Activated CD4-positive, alpha-beta T cell treated with anti-CD3 and anti-CD28 coated beads, Interleukin-2, amount 50 U/mL, for 4 hours (primary cell): ENCODE results near the gene MS4A15.
"Not testable (repeated sequence)": the region's sequence is repeated elsewhere in the genome, so short reads cannot be mapped to it uniquely, and the experiment has no call there.

Experiments
- DNase-seq, 2 experiments: peaks; one replicate each; pipeline ENCODE4 v3.0.0-alpha.2; 2020

The MS4A15 gene, protein sequence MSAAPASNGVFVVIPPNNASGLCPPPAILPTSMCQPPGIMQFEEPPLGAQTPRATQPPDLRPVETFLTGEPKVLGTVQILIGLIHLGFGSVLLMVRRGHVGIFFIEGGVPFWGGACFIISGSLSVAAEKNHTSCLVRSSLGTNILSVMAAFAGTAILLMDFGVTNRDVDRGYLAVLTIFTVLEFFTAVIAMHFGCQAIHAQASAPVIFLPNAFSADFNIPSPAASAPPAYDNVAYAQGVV

DNA sequence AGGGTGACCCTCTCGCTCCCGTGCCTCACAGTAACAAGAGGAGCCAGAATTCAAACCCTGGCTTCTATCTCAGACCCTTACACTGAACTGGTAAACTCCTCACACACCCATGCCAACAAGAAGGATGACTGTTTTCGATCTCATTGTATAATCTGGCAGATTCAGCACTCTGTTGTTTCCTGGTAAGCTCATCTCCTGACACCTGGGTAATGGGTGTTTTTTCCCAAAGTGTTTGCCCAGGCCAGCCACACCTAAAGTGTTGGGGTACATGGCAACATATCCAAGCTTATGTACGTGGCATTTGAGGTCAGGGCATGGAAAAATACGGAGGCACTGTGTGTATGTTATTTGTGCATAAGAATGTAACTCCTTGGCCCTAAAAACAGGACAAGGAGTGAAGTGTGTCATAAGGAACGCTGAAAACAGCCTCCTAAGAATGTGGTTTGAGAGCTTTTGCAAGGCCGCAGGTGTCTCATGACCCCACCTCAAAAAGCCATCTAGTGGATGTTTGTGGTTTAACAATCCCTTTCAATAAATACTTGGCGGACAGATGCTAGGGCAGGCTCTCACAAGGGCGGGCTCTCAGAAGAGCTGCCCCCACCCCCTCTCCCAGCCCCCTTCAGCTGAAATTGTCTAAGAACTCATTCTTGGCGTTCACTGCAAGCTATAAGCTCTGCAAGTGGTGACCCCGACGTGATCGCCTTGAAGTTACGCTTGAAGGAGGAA, at the start of gene MS4A15:
Gene MS4A15 (plus strand): TSS at position 561 of the 726 bp plus-strand sequence. CDS start 6,867 bp downstream, outside the sequence.
- DNase-seq, result no peak

DNA sequence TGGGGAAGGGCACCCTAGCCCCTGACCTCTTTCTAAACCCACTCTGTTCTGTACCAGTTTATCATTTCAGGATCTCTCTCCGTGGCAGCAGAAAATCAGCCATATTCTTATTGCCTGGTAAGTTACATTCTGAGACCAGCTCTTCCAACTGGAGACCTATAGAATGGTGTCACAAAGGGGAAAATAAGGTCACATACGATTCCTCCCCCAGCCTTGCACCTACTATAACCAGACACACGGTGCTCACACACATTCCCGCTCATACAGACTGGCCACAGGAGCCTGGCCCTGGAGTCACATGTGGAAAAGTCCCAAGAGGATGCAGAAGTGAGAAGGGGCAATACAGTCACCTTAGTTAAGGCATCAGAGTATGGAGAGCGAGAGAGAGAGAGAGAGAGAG, 49.7 kb upstream of the MS4A15 start:
- no peak for DNase-seq

DNA sequence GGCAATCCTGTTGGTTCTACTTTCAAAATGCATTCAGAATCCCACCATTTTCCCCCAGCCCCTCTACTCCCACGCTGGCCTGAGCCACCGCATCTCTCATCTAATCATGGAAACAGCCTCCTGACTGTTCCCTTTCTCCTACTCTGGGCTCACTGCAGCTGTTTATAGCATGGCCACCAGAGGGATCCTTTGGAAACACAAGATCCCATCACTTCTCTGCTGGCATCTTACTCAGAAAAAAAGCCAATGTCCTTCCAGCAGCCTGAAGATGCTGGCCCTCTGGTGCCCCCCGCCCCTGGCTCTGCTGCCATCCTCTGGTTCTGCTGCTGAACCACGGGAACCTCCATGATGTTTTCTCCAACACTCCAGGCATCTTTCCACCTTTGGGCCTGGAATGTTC, 46.2 kb upstream of the MS4A15 start:
- no peak for DNase-seq

DNA sequence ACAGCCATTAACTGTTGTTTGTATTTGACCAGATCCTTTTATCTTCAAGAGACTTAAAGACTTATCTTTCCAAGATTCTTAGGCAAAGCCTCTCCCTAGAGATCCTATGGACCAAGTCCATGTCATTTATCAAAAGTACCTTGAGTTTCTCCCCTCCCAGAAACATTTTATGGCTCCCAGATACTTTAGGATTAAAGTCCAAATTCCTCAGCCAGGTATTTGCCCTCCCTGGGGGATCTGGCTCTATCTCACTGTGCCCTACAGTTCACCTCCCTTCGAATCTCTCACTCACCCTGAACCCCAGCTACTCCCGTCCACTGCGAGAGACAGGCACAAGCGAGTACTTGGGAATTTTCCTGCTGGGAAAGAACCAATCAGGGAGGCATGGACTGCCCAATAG, 45.4 kb upstream of the MS4A15 start:
- DNase-seq, result no peak

DNA sequence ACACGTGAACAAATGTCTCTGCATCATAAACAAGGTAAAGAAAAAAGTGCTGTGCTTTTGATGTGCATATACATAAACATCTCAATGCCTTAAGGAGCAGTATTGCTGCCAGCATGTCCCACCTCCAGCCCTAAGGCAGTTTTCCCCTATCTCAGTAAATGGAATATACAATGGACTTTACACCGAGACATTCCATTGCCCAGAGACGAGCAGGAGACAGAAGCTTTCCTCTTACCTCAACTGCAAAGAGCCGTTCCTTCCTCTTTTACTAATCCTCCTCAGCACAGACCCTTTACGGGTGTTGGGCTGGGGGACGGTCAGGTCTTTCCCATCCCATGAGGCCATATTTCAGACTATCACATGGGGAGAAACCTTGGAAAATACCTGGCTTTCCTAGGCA, 43.2 kb upstream of the MS4A15 start:
- DNase-seq, result not testable (repeated sequence)

DNA sequence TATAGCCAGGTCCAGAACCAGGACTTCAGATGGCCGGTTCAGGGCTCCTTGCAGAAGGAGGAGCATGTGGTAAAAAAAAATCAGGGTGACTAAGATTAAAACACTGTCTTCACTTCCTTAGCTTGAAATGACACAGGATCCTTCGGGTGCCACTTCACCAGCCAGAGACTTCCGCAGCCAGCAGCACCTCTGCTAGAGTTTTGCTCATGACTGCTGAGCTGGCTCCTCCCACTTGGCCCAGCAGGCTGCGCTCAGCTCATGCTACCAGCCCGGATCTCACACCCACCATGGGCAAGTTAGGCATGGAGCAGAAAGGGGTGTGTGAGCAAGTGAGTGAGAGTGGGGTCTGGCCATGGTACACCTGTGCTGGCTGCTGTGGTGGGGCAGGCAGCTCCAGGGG, 38.7 kb upstream of the MS4A15 start:
- no peak for DNase-seq

DNA sequence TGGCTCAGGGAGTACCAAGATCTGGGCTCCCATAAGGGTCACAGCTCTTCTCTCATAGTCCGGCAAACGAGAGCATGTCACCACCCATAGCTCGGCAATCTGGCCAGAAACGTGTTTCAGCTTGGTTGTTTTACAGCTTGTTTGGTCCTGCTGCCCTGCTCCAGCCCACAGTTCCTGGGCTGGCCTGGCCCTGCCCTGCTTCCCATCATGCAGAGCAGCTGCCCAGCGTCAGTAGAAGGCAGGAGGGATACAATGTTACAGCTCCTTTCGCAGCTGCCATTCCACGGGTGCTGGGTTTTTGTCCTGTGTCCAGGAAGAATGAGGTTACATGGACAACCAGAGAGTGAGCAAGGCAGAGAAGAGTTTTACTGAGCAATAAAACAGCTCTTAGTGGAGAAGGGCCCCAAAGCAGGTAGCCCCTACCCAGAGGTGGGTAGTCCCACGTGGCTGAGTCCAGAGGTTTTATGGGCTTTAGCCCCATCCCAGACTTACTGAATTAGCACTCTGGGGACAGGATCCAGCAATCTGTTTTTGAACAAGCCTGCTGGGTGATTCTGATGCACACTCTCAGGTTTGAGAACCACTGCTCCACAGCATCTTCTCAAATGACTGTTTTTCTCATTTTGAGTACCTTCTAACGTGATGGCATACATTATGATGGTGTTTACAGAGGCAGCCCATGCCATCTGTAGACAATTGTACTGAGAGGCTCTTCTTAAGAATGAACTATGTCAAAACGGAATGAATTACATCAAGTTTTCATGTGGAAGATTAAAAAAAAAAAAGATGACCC, 37.9 kb upstream of the MS4A15 start:
- no peak for DNase-seq

DNA sequence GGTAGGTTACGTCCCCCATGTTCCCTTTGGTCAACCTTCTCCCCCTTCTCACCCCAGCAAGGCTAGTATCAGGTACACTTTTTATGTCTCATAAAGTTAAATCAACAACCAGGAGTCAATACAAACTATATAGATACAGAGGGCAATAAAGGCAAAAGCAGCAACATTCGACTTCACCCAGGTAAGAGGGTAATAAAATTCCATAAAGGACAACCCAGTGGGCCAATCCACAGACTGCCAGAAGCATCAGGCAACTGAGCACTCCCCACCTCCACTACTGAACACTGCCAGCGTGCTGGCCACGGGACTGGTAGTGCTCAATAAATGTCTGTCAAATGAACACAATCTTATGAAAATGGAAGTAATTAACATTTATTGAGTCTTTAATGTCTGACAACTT, 37.3 kb upstream of the MS4A15 start:
- no peak for DNase-seq

DNA sequence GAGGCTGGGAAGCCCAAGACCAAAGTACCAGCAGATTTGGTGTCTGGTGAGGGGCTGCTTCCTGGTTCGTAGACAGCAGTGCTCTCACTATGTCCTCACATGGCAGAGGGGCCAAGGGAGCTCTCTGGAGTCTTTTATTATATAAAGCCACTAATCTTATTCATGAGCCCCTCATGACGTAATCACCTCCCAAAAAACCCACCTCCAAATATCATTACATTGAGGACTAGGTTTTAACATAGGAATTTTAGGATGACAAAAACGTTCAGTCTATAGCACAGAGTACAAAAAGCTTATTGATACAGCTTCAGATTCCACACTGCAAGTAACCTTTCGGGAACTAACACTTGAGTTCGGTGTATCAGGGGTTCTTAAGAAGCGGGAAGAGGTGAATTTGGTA, 36.2 kb upstream of the MS4A15 start:
- DNase-seq, result no peak

DNA sequence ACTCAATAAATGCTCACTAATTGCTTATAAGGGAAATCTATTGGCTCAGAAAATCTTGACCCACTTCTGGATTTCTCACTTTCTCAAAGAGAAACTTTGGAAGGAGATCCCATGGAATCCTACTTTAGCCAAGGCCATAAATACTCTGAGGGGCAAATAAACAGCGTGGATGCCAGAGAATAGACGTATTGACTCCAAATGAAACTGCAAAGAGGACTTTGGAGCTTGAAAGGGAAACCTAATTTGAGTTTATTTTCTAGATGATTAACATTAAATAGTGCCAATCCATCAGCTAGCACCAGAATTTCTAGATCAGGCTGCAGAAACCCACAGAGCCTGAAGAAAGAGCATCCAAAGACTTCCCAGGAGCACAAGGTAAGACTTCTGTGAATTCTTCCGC, 32.2 kb upstream of the MS4A15 start, which contains the start of gene MS4A18:
Gene MS4A18 (plus strand): TSS at position 301 of the 400 bp plus-strand sequence.
- no peak for DNase-seq

DNA sequence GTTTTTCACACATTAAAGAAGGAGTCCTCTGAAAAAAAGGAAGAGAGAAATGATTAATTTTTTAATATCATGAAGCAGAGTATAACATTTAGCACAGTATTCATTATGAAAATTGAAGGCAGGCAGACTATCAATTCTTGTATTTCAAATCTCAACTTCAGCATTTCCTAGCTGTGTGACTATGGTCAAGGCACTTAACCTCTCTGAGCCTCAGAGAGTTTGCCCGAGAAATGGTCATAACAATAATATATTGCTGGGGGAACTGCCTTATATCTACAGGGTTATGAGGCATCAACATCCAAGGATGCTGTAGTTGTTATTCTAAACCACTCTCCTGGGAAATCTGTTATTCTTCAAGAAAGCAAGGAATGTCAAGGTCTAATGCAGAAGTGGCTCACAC, 31.1 kb upstream of the MS4A15 start:
- no peak for DNase-seq

DNA sequence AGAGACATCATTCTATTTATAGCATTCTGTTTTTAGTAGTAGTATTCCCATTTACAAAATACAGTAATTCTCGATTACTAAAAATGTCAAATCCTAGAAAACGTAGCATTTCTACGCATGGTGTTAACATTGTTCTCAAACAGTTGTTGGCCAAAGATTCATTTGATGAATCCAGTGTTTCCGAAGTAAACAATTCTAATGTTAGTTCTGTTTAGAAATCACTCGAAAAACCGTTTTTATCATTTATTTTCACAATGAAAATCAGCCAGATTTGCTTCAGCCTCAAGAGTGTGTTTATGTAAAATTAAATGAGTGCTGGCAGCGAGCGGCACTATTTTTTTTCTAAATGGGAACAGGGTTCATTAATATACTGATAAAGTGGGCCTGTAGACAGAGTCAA, 25.1 kb upstream of the MS4A15 start:
- DNase-seq, result no peak

DNA sequence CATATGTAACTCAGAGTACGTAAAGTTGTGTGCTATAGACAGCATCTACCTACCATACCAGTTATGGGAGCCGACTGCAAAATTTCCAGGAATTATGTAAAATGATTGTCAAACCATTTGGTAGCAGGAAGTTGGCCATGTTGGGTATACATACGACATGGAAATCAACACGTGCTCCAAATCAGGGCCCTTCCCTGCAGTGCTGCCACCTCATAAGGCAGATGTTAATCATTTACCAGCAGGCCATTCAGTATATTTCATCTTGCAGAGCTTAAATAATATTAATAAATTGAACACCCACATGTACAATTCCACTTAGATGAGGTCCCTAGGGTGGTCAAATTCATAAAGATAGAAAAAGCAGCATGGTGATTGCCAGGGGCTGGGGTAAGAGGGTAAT, 22.4 kb upstream of the MS4A15 start:
- DNase-seq, result no peak

DNA sequence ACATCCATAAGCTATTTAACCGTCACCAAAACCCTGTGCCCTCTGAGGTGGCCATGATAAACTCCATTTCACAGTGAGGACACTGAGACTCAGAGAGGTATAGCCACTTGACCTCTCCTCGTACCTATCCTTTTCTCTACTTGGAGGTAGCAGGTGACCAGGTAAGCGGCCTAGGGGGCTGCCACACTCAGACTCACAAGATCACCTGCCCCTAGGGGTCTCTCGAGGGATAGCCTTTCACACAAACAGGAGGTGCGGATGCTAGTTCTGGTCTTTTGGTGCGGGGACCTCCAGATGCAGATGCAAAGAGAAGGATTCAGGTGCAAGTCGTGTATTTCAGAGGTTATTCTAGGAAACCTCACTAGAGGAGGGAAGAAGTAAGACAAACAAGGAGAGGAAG, 17.6 kb upstream of the MS4A15 start:
- DNase-seq, result no peak

DNA sequence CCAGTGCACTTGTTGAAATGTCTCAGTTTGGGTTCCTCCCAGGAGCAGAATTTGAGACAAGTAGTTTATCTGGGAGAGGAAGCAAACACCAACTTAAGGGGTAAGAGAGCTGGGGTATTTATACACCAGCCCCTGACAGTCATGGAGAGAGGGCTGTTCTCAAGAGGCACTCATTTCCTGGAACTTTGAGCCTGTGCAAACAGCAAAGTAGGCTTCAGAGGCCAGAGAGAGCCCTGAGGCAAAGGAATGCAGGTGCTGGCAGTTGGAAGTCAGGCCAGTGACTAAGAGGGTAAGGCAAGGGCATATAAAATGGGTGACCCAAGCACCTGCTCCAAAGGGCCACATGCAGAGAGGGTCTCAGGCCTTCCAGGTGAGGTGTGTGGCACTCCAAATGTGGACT, 16.1 kb upstream of the MS4A15 start:
- DNase-seq, result no peak

DNA sequence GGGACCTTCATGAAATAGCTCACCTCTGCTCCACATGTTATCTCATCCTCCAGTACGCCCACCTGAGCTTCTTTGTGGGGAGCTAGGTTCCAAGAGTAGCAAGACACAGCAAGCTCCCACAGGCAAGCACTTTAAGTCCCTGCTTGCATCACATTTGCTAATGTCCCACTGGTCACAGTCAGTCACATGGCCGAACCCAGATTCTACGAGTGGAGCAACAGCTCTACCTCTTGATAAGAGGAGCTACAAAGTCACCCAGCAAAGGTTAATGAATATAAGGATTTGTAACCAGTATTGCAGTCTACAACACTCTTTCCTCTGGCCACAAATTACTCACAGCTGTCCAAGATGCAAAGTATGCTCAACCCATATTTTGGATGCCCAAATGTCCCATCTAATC, 15.2 kb upstream of the MS4A15 start:
- no peak for DNase-seq

DNA sequence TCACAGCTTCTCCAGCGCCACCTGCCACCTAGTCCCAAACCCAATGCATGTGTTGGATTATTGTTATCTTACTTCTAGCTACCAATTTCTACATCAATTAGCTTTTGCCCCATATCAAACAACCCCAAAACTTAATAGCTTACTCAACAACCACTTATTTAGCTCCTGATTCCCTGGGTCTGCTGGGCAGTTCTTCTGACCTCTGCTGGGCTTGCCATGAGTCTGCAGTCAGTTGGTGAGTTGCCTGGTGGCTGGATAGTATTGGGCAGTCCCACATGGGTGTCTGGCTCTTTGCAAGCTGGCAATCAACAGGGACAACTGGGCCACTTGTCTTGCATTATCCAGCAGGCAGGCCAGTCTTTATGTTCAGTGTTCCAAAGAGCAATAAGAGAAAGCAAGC, 13.6 kb upstream of the MS4A15 start:
- no peak for DNase-seq

DNA sequence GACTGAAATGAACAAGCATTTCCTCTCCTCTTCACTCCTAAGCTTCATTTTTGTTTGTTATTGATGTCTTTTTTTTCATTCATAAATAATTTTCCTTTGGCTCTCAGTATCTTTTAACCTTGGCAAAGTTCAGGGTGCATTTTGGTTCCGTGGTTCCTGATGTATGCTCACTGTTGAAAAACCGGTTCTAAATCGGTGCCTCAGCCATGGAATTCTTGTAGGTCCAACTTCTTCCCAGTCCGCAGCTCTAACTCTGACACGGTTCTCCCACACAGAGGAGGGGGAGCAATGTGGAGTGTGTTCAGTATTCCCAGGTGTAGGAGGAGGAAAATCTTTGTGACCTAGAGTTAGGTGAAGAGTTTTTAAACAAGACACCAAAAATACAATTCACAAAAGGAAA, 12.6 kb upstream of the MS4A15 start:
- DNase-seq, result no peak

DNA sequence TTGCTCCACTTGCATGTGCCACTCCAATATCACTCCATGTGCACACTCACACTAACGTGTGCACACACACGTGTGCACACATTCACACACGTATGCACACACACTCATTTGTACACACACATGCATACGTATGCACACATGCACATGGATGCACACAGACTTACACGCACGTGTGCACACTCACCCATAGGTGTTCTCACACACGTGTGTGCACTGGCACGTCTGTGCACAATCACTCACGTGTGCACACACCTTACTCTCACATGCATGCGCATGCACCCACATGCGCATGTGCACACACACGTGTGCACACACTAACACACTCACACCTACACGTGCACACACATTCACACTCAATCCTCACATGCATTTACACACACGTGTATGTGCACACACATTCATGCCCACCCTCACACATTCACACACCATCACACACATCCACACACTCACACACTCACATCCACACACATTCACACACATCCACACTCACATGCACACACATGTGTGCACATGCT, 9.3 kb upstream of the MS4A15 start:
- DNase-seq, result no peak

DNA sequence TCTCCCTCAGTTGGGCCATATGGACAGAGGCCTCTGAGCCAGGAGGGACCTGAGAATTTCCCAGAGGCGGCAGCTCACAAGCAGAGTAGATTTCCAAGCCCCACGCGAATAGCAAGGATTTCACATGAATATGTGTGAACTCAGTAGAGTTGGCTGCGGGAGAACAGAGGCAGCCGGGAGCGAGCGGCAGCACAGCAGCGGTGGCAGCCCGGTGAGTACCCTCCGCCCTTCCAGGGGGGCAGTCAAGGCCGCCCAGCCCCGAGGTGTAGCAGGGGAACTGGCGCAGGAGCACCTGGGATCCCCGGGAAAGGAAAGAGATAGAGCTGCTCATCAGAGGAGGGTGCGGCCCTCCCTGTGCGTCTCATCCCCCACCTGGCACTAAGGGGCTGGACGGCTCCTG, 8.4 kb upstream of the MS4A15 start:
- DNase-seq, result no peak

DNA sequence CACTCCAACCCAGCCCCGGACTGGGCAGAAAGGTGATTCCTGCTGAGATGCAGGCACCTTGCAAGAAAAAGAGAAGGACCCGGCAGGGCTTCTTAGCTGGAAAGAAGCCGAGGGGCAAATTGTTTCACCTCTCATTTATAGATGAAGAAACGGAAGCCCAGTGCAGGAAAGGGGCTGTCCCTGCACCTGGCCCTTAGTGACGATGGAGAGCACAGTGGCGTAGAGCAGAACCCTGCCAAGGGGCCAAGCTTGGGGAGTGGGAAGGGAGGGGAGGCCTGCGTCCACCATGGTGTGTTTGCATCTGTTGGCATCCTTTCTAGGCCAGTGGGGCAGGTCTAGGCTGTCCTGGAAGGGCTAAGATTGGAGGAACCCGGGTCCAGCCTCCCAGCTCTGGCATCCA, 7.8 kb upstream of the MS4A15 start:
- no peak for DNase-seq

DNA sequence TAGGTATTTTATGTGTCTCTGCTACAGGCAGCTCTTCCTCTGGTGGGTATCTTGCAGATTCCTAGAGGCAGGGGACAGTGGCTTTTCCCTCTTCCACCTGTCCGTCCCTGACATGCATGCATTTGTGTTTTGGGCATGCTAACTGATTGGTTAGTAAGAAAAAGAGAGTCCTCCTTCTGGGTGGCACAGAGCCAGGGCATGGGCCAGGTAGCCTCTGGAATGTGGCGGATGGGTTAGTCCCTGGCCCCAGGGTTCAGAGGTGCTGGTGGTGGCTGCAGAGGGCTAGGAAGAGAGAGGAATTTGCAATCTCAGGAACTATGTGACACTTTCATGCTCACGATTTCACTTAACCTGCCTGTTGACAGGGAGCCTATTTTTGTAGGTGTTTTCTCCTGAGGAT, 5.8 kb upstream of the MS4A15 start:
- DNase-seq, result no peak

DNA sequence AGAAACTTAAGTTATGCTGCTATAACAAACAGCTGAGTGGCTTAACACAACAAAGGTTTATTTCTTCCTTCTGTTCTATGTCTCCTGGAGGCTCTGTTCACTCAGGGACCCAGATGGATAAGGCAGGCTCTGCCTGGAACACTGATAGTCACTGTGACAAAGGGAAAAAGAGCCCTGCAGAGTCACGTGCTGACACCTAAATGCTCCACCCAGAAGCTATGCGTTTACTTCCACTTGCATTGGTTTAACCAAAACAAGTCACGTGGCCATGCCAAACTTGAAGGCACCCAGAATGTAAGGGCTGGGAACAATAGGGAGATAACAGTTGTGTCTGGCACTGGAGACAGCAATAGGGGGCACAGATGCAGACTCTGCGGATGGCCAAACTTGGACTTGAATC, 3.4 kb upstream of the MS4A15 start:
- no peak for DNase-seq

DNA sequence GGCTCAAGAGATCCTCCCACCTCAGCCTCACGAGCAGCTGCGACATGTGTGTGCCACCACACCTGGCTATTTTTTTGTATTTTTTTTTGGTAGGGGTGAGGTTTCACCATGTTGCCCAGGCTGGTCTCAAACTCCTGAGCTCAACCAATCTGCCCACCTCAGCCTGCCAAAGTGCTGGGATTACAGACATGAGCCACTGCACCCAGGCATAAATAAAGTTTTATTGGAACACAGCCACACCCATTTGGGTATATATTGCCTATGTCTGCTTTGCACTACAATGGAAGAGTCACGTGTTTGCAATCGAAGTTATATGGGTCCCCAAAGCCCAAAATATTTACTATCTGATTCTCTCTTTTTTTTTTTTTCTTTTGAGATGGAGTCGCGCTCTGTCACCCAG, 1.8 kb upstream of the MS4A15 start:
- DNase-seq, result no peak
